Neural crest cell (in vitro differentiated cells): ENCODE measurements around the gene TBC1D14. TPM values are rescaled to one million over a fixed set of nuclear protein-coding genes. Genes with fewer than 3 reads are reported as not detected.
A peak's percentile ranks its signal among the peaks of the same experiment; 100 is the strongest.
"Not testable (repeated sequence)": the region's sequence is repeated elsewhere in the genome, so short reads cannot be mapped to it uniquely, and the experiment has no call there.

Experiments used
- DNase-seq: peaks from one replicate; pipeline ENCODE4 v3.0.0; 2021; ENCODE audit warnings: low read depth, mixed read lengths, low spot score
- H3K27ac Mint-ChIP-seq: one replicate; pipeline ENCODE4 v1.8.0; 2021; ENCODE audit warnings: mild to moderate bottlenecking, mixed read lengths; ENCODE audit not compliant: unreplicated experiment
- H3K27me3 Mint-ChIP-seq: 2 replicates; pipeline ENCODE4 v1.8.0; 2021; ENCODE audit warnings: low read depth, mild to moderate bottlenecking, mixed read lengths
- H3K36me3 Mint-ChIP-seq: 2 replicates; pipeline ENCODE4 v1.8.0; 2021; ENCODE audit warnings: low read depth, mild to moderate bottlenecking, mixed read lengths
- H3K4me1 Mint-ChIP-seq: 2 replicates; pipeline ENCODE4 v1.8.0; 2021; ENCODE audit warnings: mixed read lengths
- H3K4me3 Mint-ChIP-seq: one replicate; pipeline ENCODE4 v1.8.0; 2021; ENCODE audit warnings: mild to moderate bottlenecking, mixed read lengths
- H3K9me3 Mint-ChIP-seq: 2 replicates; pipeline ENCODE4 v1.8.0; 2021; ENCODE audit warnings: mixed read lengths
- CTCF ChIP-seq: fragments of 200-600 bp; sonication (generic); conservative IDR thresholded peaks from 2 replicates; pipeline ENCODE4 v1.5.0; 2021; ENCODE audit warnings: antibody characterized with exemption, mild to moderate bottlenecking
- total RNA-seq: library from RNA; stranded (reverse); gene quantifications from 2 replicates; pipeline ENCODE4 v1.2.1, GENCODE V29; 2021

TBC1D14 gene
- total RNA-seq, 1 donor from 2014 or later, result 56.3 TPM

- no peaks in the 10 kb centered on the region for H3K9me3 Mint-ChIP-seq
- no peaks in the 10 kb centered on the region for H3K27me3 Mint-ChIP-seq
- peaks cover 10% of the 10 kb centered on the region for H3K36me3 Mint-ChIP-seq
- H3K27ac Mint-ChIP-seq, result peak overlapping the region; percentile 86
- peaks cover 47% of the 10 kb centered on the region for H3K4me1 Mint-ChIP-seq
- peak; percentile 64 for DNase-seq
- peak overlapping the region; percentile 66 for H3K4me3 Mint-ChIP-seq
- no peak for TF ChIP-seq CTCF
Measured at GRCh38 chr4:6887591-6888371, 21.8 kb upstream of the TBC1D14 start.

- no peaks in the 10 kb centered on the region for H3K27me3 Mint-ChIP-seq
- H3K4me3 Mint-ChIP-seq, result no peak overlapping the region
- DNase-seq, result no peak
- H3K36me3 Mint-ChIP-seq, result peaks cover 10% of the 10 kb centered on the region
- H3K9me3 Mint-ChIP-seq, result no peaks in the 10 kb centered on the region
- H3K4me1 Mint-ChIP-seq, result peaks cover 52% of the 10 kb centered on the region
- TF ChIP-seq CTCF, result no peak
- H3K27ac Mint-ChIP-seq, result peak overlapping the region; percentile 78
Measured at GRCh38 chr4:6888506-6889071, 21.0 kb upstream of the TBC1D14 start.

- peaks cover 55% of the 10 kb centered on the region for H3K4me1 Mint-ChIP-seq
- no peak for DNase-seq
- H3K36me3 Mint-ChIP-seq, result peaks cover 10% of the 10 kb centered on the region
- no peak overlapping the region for H3K4me3 Mint-ChIP-seq
- TF ChIP-seq CTCF, result no peak
- no peaks in the 10 kb centered on the region for H3K27me3 Mint-ChIP-seq
- no peak overlapping the region for H3K27ac Mint-ChIP-seq
- H3K9me3 Mint-ChIP-seq, result no peaks in the 10 kb centered on the region
Measured at GRCh38 chr4:6889101-6889735, 20.4 kb upstream of the TBC1D14 start.

GRCh38 chr4:6889736-6890324 is 19.8 kb upstream of the TBC1D14 start:
- TF ChIP-seq CTCF, result no peak
- peak overlapping the region; percentile 27 for H3K4me3 Mint-ChIP-seq
- DNase-seq, result no peak
- H3K27ac Mint-ChIP-seq, result no peak overlapping the region
- peaks cover 10% of the 10 kb centered on the region for H3K36me3 Mint-ChIP-seq
- H3K4me1 Mint-ChIP-seq, result peaks cover 51% of the 10 kb centered on the region
- H3K9me3 Mint-ChIP-seq, result no peaks in the 10 kb centered on the region
- no peaks in the 10 kb centered on the region for H3K27me3 Mint-ChIP-seq

GRCh38 chr4:6890358-6890757 is 19.3 kb upstream of the TBC1D14 start:
- no peaks in the 10 kb centered on the region for H3K9me3 Mint-ChIP-seq
- H3K36me3 Mint-ChIP-seq, result peaks cover 8% of the 10 kb centered on the region
- no peak for DNase-seq
- H3K27me3 Mint-ChIP-seq, result no peaks in the 10 kb centered on the region
- peaks cover 48% of the 10 kb centered on the region for H3K4me1 Mint-ChIP-seq
- TF ChIP-seq CTCF, result no peak
- no peak overlapping the region for H3K4me3 Mint-ChIP-seq
- no peak overlapping the region for H3K27ac Mint-ChIP-seq

- not testable (repeated sequence) for H3K4me3 Mint-ChIP-seq
Measured at GRCh38 chr4:6890971-6891370, 18.7 kb upstream of the TBC1D14 start.

More at GRCh38 chr4:6890971-6891370, 18.7 kb upstream of the TBC1D14 start:
- H3K27me3 Mint-ChIP-seq, H3K27ac Mint-ChIP-seq, DNase-seq, H3K36me3 Mint-ChIP-seq, H3K9me3 Mint-ChIP-seq: not testable (repeated sequence)
- peaks cover 47% of the 10 kb centered on the region for H3K4me1 Mint-ChIP-seq
